Measurements from ENCODE around the gene FUT1. TPM values are rescaled to one million over a fixed set of nuclear protein-coding genes. Genes with fewer than 3 reads are reported as not detected.

Gene FUT1
- total and polyA plus RNA-seq, 2 donors (not counting 1 experiment from before 2014, with no cell fraction given) = not detected

DNA sequence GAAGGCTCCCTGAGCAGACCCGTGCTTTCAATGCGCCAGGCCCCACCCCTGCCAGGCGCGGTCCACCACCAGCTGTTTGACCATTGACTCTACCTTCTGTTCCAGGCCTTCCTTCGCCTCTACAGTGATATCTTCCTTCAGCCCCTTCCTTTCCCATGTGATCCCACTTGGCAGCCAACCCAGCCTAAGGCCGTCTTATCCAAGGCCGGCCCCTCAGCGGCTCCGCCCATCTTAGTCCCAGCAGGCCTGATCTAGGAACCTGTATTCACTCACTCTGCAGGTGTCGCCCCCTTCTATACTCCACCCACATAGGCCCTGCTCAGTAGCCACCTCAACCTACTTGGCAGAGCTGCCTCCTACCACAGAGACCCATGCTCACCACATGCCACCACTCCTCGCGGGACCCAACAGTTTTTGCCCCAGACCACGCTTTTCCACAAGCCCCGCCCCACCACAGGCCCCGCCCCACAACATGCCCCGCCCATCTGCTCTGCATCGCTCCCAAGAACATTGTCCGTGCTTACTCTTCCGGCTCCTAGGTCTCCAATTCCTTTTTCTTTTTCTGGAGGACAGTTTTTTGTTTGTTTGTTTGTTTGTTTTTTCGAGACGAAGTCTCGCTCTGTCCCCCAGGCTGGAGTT is 15.0 kb downstream of the FUT1 start:
- H3K27me3 ChIP-seq (replicated peaks in 1 of 4; ENCODE audit: control extremely low read depth in 1 of 4, control insufficient read depth in 3 of 4, insufficient read depth in 4 of 4, low read length in 3 of 4) = peaks cover 0 to 22% (median 10%) of the 10 kb centered on the region in 4 experiments
- intact Hi-C loops (cut with micrococcal nuclease) = no loop called here
- CTCF ChIA-PET = interaction anchor here (2.4 to 3.2 kb wide), 2 partner anchors 12 to 63 kb away, joined by 12 to 18 read pairs; no protein-coding TSS in a partner anchor
- Mint-ChIP-seq H3K9me3 (ENCODE audit: insufficient read depth) (no peaks in the 10 kb centered on the region), H3K4me3 (peak overlapping the region; percentile 2), H3K27ac (no peak overlapping the region), H3K4me1 (peaks cover 15% of the 10 kb centered on the region), H3K27me3 (peaks cover 10% of the 10 kb centered on the region)
- POLR2A ChIA-PET = no interaction called here
- peaks cover 22 to 25% of the 10 kb centered on the region in 2 donors for H3K4me1 ChIP-seq (ENCODE audit: control insufficient read depth in 2 of 2, insufficient read depth in 2 of 2, low read length in 2 of 2)
- WGBS (ENCODE audit: insufficient coverage) = 89% methylated on average over 17 of the region's 22 CpGs
- H3K9ac ChIP-seq (ENCODE audit: low read length) = no peak overlapping the region
- ATAC-seq (ENCODE audit: low read depth) (no peak), DNase-seq (peak; percentile 35)
- H3K9me3 ChIP-seq (ENCODE audit: control extremely low read depth in 1 of 3, control insufficient read depth in 2 of 3, insufficient read depth in 1 of 3, low read length in 2 of 3) = peaks cover 0 to 29% (median 0%) of the 10 kb centered on the region in 3 donors
- no peak overlapping the region for H3K27ac ChIP-seq (ENCODE audit: low read length in 2 of 2)
- H3K4me2 ChIP-seq (replicated peaks; ENCODE audit: low read depth, low read length, poor library complexity, severe bottlenecking) = no peak overlapping the region
- TF ChIP-seq, protein P1, sequence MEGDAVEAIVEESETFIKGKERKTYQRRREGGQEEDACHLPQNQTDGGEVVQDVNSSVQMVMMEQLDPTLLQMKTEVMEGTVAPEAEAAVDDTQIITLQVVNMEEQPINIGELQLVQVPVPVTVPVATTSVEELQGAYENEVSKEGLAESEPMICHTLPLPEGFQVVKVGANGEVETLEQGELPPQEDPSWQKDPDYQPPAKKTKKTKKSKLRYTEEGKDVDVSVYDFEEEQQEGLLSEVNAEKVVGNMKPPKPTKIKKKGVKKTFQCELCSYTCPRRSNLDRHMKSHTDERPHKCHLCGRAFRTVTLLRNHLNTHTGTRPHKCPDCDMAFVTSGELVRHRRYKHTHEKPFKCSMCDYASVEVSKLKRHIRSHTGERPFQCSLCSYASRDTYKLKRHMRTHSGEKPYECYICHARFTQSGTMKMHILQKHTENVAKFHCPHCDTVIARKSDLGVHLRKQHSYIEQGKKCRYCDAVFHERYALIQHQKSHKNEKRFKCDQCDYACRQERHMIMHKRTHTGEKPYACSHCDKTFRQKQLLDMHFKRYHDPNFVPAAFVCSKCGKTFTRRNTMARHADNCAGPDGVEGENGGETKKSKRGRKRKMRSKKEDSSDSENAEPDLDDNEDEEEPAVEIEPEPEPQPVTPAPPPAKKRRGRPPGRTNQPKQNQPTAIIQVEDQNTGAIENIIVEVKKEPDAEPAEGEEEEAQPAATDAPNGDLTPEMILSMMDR (IDR thresholded peaks at IDR 0.05) = no peak
- TF ChIP-seq EZH2 (IDR thresholded peaks at IDR 0.05; ENCODE audit: borderline replicate concordance, insufficient read depth, low read depth, low read length, poor library complexity, severe bottlenecking) = no peak
- H4K20me1 ChIP-seq (ENCODE audit: control insufficient read depth, insufficient read depth, low read length, poor library complexity, severe bottlenecking) = no peaks in the 10 kb centered on the region
- H2AFZ ChIP-seq (ENCODE audit: insufficient read depth, low read depth, low read length, poor library complexity, severe bottlenecking) = no peak overlapping the region
- no peaks in the 10 kb centered on the region for H3K36me3 ChIP-seq (replicated peaks in 1 of 2; ENCODE audit: control extremely low read depth in 1 of 2, control insufficient read depth in 1 of 2, extremely low read depth in 1 of 2, insufficient read depth in 2 of 2, low read length in 1 of 2)
- H3K79me2 ChIP-seq (ENCODE audit: control insufficient read depth, insufficient read depth, low read length) = no peaks in the 10 kb centered on the region
- H3K4me3 ChIP-seq (ENCODE audit: control extremely low read depth in 1 of 5, extremely low read depth in 1 of 5, insufficient read depth in 1 of 5, low read depth in 2 of 5, low read length in 4 of 5) = no peak overlapping the region

DNA sequence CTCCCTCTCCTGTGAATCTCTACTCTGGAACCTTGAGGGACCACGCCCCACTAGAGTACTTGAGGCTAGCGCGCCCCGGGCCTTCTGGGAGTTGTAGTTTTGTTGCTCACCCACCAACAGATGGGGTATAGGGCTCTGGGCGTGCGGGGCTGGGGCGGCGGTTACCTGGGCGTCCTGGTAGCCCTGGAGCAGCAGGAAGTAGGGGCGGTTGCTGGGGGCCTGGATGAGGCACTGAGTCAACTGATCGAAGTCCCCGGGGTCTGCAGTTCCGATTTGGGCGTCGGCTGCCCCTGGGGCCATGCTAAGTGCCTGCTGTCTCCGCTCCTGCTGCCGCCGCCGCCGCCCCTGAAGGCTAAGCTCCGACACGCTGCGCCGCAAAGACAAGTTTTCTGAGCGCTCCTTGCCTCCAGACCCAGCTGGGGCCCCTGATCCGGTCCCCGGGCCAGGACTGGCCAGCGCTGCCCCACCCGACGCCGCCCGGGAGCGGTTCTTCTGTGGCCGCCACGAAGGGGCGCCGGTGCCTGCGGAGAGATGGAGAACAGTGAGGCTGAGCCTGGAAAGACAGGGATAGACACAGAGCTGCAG is 17.3 kb downstream of the FUT1 start:
- Mint-ChIP-seq H3K4me1 (peaks cover 8% of the 10 kb centered on the region), H3K27ac (no peak overlapping the region), H3K4me3 (no peak overlapping the region), H3K9me3 (ENCODE audit: insufficient read depth) (no peaks in the 10 kb centered on the region), H3K27me3 (peaks cover 3% of the 10 kb centered on the region)
- DNase-seq (peak; percentile 17), ATAC-seq (ENCODE audit: low read depth) (no peak)
- Histone ChIP-seq H3K27me3 (replicated peaks in 1 of 4; ENCODE audit: control extremely low read depth in 1 of 4, control insufficient read depth in 3 of 4, insufficient read depth in 4 of 4, low read length in 3 of 4) (peaks cover 0 to 8% (median 4%) of the 10 kb centered on the region in 4 experiments), H3K4me1 (ENCODE audit: control insufficient read depth in 2 of 2, insufficient read depth in 2 of 2, low read length in 2 of 2) (peaks cover 10 to 12% of the 10 kb centered on the region in 2 donors), H3K4me3 (ENCODE audit: control extremely low read depth in 1 of 5, extremely low read depth in 1 of 5, insufficient read depth in 1 of 5, low read depth in 2 of 5, low read length in 4 of 5) (no peak overlapping the region), H3K79me2 (ENCODE audit: control insufficient read depth, insufficient read depth, low read length) (no peaks in the 10 kb centered on the region), H3K27ac (ENCODE audit: low read length in 2 of 2) (no peak overlapping the region), H2AFZ (ENCODE audit: insufficient read depth, low read depth, low read length, poor library complexity, severe bottlenecking) (no peak overlapping the region), H4K20me1 (ENCODE audit: control insufficient read depth, insufficient read depth, low read length, poor library complexity, severe bottlenecking) (no peaks in the 10 kb centered on the region), H3K9ac (ENCODE audit: low read length) (no peak overlapping the region), H3K9me3 (ENCODE audit: control extremely low read depth in 1 of 3, control insufficient read depth in 2 of 3, insufficient read depth in 1 of 3, low read length in 2 of 3) (peaks cover 0 to 13% (median 0%) of the 10 kb centered on the region in 3 donors), H3K4me2 (replicated peaks; ENCODE audit: low read depth, low read length, poor library complexity, severe bottlenecking) (no peak overlapping the region), H3K36me3 (replicated peaks in 1 of 2; ENCODE audit: control extremely low read depth in 1 of 2, control insufficient read depth in 1 of 2, extremely low read depth in 1 of 2, insufficient read depth in 2 of 2, low read length in 1 of 2) (no peaks in the 10 kb centered on the region)
- intact Hi-C loops (cut with micrococcal nuclease) = no loop called here
- TF ChIP-seq EZH2 (IDR thresholded peaks at IDR 0.05; ENCODE audit: borderline replicate concordance, insufficient read depth, low read depth, low read length, poor library complexity, severe bottlenecking) = no peak
- TF ChIP-seq, protein P1 (IDR thresholded peaks at IDR 0.05) = no peak
- ChIA-PET CTCF (no interaction called here), POLR2A (no interaction called here)
- 96% methylated on average over 32 of the region's 38 CpGs for WGBS (ENCODE audit: insufficient coverage)
